Keratinocyte (primary cell): ENCODE results near the gene LDLRAD4.

ENCODE experiments used
- CTCF ChIP-seq, 3 experiments: IDR thresholded peaks in 1 of 3; conservative IDR thresholded peaks in 1 of 3; optimal IDR thresholded peaks in 1 of 3; 2 replicates in 2 of 3; 3 replicates in 1 of 3; pipeline versions ENCODE3 to v1.5.1; 2011; ENCODE audit warnings: low read length in 3 of 3, mild to moderate bottlenecking in 3 of 3, moderate library complexity in 2 of 3, control low read depth in 1 of 3, inconsistent platforms in 1 of 3; ENCODE audit not compliant: insufficient read depth in 2 of 3; ENCODE audit errors: extremely low read depth in 1 of 3
- EZH2 ChIP-seq: IDR thresholded peaks from one replicate; pipeline ENCODE4 v1.6.1; 2012; ENCODE audit warnings: inconsistent platforms, mild to moderate bottlenecking, low read length, moderate library complexity

- TF ChIP-seq CTCF (optimal IDR thresholded peaks at IDR 0.05 in 1 of 3, IDR thresholded peaks at IDR 0.05 in 1 of 3, conservative IDR thresholded peaks at IDR 0.05 in 1 of 3; ENCODE audit: extremely low read depth in 1 of 3, insufficient read depth in 2 of 3, low read length in 3 of 3): no peak
- TF ChIP-seq EZH2: no peak
Measured at GRCh38 chr18:13240060-13240725, 21.6 kb downstream of the LDLRAD4 start.
